Chondrocyte (in vitro differentiated cells): ENCODE measurements around the gene LYVE1. TPM values are rescaled to one million over a fixed set of nuclear protein-coding genes. Genes with fewer than 3 reads are reported as not detected.

Source experiments
- DNase-seq: peaks from one replicate; pipeline ENCODE4 v3.0.0; 2021; ENCODE audit warnings: mixed read lengths, low spot score
- H3K27ac Mint-ChIP-seq: one replicate; pipeline ENCODE4 v1.8.0; 2021; ENCODE audit warnings: mild to moderate bottlenecking, moderate library complexity, mixed read lengths; ENCODE audit not compliant: unreplicated experiment
- H3K27me3 Mint-ChIP-seq: 2 replicates; pipeline ENCODE4 v1.8.0; 2021; ENCODE audit warnings: low read depth, mixed read lengths
- H3K36me3 Mint-ChIP-seq: 2 replicates; pipeline ENCODE4 v1.8.0; 2021; ENCODE audit warnings: low read depth, mixed read lengths
- H3K4me1 Mint-ChIP-seq: 2 replicates; pipeline ENCODE4 v1.8.0; 2021; ENCODE audit warnings: low read depth, mild to moderate bottlenecking, mixed read lengths
- H3K4me3 Mint-ChIP-seq: one replicate; pipeline ENCODE4 v1.8.0; 2021; ENCODE audit warnings: mild to moderate bottlenecking, moderate library complexity, mixed read lengths; ENCODE audit not compliant: unreplicated experiment
- H3K9me3 Mint-ChIP-seq: 2 replicates; pipeline ENCODE4 v1.8.0; 2021; ENCODE audit warnings: low read depth, mixed read lengths
- CTCF ChIP-seq: fragments of 200-600 bp; sonication (generic); IDR thresholded peaks from 2 replicates; pipeline ENCODE4 v1.5.0; 2021; ENCODE audit warnings: antibody characterized with exemption, mild to moderate bottlenecking, moderate library complexity
- total RNA-seq: library from RNA; stranded (reverse); gene quantifications from 3 replicates; pipeline ENCODE4 v1.2.1, GENCODE V29; 2021

The LYVE1 gene
- total RNA-seq, 1 donor from 2014 or later: 3.5 TPM

- H3K4me1 Mint-ChIP-seq: peaks cover 39% of the 10 kb centered on the region
- TF ChIP-seq CTCF: no peak
- peak overlapping the region; percentile 96 for H3K27ac Mint-ChIP-seq
- H3K4me3 Mint-ChIP-seq: no peak overlapping the region
- peaks cover 10% of the 10 kb centered on the region for H3K36me3 Mint-ChIP-seq
- H3K9me3 Mint-ChIP-seq: no peaks in the 10 kb centered on the region
- no peaks in the 10 kb centered on the region for H3K27me3 Mint-ChIP-seq
- no peak for DNase-seq
Measured at GRCh38 chr11:10607462-10608132, 39.1 kb upstream of the LYVE1 start.

GRCh38 chr11:10606536-10607208 is 38.2 kb upstream of the LYVE1 start:
- Mint-ChIP-seq H3K27ac (peak overlapping the region; percentile 96), H3K4me3 (no peak overlapping the region)

GRCh38 chr11:10605941-10606381 is 37.5 kb upstream of the LYVE1 start:
- H3K9me3 Mint-ChIP-seq: no peaks in the 10 kb centered on the region
- peaks cover 17% of the 10 kb centered on the region for H3K36me3 Mint-ChIP-seq
- peak; percentile 81 for DNase-seq
- H3K27ac Mint-ChIP-seq: peak overlapping the region; percentile 96
- H3K4me3 Mint-ChIP-seq: peak overlapping the region; percentile 8
- no peaks in the 10 kb centered on the region for H3K27me3 Mint-ChIP-seq
- no peak for TF ChIP-seq CTCF
- H3K4me1 Mint-ChIP-seq: peaks cover 52% of the 10 kb centered on the region

More at GRCh38 chr11:10606536-10607208, 38.2 kb upstream of the LYVE1 start:
- H3K4me1 Mint-ChIP-seq: peaks cover 45% of the 10 kb centered on the region
- H3K9me3 Mint-ChIP-seq: no peaks in the 10 kb centered on the region
- H3K27me3 Mint-ChIP-seq: no peaks in the 10 kb centered on the region
- DNase-seq: no peak
- no peak for TF ChIP-seq CTCF
- peaks cover 12% of the 10 kb centered on the region for H3K36me3 Mint-ChIP-seq

DNA sequence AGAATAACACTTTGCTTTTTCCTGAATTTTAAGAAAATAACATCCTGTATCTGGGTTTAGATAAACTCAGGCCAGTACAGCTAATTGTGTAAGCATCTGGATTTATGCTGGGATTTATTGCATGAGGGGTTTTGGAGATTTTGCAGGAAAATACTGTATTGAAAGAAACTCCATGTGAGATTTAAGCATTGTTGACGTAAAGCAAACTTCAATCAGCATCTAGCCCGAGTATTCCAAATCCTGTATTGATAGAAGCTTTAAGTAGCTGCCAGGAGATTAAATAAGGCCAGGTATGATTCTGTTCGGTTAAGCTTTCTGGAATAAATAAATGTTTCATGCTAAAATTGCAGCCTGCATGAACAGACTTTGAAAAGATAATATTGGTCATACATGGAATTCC is 36.3 kb upstream of the LYVE1 start:
- Mint-ChIP-seq H3K27me3 (no peaks in the 10 kb centered on the region), H3K36me3 (peaks cover 18% of the 10 kb centered on the region), H3K4me3 (no peak overlapping the region), H3K9me3 (no peaks in the 10 kb centered on the region), H3K4me1 (peaks cover 61% of the 10 kb centered on the region), H3K27ac (no peak overlapping the region)
- DNase-seq: no peak
- TF ChIP-seq CTCF: no peak

- no peak for DNase-seq
- Mint-ChIP-seq H3K36me3 (peaks cover 18% of the 10 kb centered on the region), H3K4me3 (no peak overlapping the region), H3K27me3 (no peaks in the 10 kb centered on the region), H3K9me3 (no peaks in the 10 kb centered on the region), H3K27ac (peak overlapping the region; percentile 23), H3K4me1 (peaks cover 66% of the 10 kb centered on the region)
- TF ChIP-seq CTCF: no peak
Measured at GRCh38 chr11:10604340-10604748, 35.9 kb upstream of the LYVE1 start.
